BLaER1 treated with 17β-estradiol and CSF1 and Interleukin-3, amounts not matched to agents 10 nM and 100 nM (cell line): ENCODE results near the gene ADGRL2.

Source experiments
- H3K27ac ChIP-seq, 11 experiments: shearing (Covaris generic); formaldehyde crosslinking; 2 replicates each; pipeline ENCODE4 v1.8.1; 2022
- H3K27me3 ChIP-seq, 11 experiments: shearing (Covaris generic); formaldehyde crosslinking; 2 replicates each; pipeline ENCODE4 v1.8.1; 2022
- H3K36me3 ChIP-seq, 11 experiments: shearing (Covaris generic); formaldehyde crosslinking; 2 replicates each; pipeline ENCODE4 v1.8.1; 2022
- H3K4me1 ChIP-seq, 10 experiments: shearing (Covaris generic); formaldehyde crosslinking; 2 replicates each; pipeline ENCODE4 v1.8.1; 2022
- H3K4me2 ChIP-seq, 11 experiments: shearing (Covaris generic); formaldehyde crosslinking; 2 replicates each; pipeline ENCODE4 v1.8.1; 2022
- H3K4me3 ChIP-seq, 10 experiments: shearing (Covaris generic); formaldehyde crosslinking; 2 replicates each; pipeline ENCODE4 v1.8.1; 2022
- H3K9ac ChIP-seq, 11 experiments: shearing (Covaris generic); formaldehyde crosslinking; 2 replicates each; pipeline ENCODE4 v1.8.1; 2022
- H3K9me3 ChIP-seq, 11 experiments: shearing (Covaris generic); formaldehyde crosslinking; replicated peaks in 1 of 11; 2 replicates each; pipeline ENCODE4 v1.8.1; 2022
- H4K20me1 ChIP-seq, 11 experiments: shearing (Covaris generic); formaldehyde crosslinking; 2 replicates each; pipeline ENCODE4 v1.8.1; 2022
- Cebpa-rat ChIP-seq, 11 experiments: shearing (Covaris generic); IDR thresholded peaks; 2 replicates each; pipeline ENCODE4 v1.8.1; 2022

ADGRL2 gene

DNA sequence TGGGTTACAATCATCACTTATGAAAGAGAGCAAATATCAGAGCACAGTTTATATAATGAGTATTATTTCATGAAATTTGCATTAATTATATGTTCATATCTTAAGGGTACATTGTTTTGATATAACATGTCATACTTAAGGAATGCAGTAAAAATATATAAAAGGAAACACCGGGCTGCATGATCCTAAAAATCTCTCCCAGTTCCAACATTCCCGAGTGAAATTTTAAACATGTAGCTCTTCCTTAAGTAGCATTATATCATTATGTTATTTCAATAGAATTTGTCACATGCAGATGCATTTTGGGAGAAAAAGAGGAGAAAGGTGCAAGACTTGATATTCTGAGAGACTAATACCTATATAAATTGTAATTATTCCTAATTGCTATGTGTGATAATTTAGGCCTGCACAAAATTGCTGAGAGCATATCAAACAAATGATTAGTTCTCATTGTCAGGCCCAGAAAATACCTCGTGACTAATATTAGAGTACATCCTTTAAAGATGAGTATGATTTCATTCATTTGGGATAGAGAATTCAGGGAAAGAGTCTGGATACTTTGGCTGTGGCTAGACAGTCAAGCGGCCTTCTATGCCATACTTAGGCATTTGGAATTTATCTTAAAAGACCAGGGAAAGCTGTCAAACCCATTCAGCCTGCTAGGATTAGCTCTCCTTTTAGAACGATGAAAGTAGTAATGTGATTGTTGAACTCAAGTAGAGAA is 86.8 kb downstream of the ADGRL2 start:
- Histone ChIP-seq H3K9me3 (no peaks in the 10 kb centered on the region), H3K4me2 (no peak overlapping the region), H3K36me3 (no peaks in the 10 kb centered on the region), H3K4me1 (no peaks in the 10 kb centered on the region), H3K27ac (no peak overlapping the region), H3K27me3 (no peaks in the 10 kb centered on the region), H3K9ac (no peak overlapping the region), H4K20me1 (no peaks in the 10 kb centered on the region), H3K4me3 (no peak overlapping the region)
- TF ChIP-seq Cebpa-rat (IDR thresholded peaks at IDR 0.05) = no peak

- no peaks in the 10 kb centered on the region for H3K9me3 ChIP-seq
- no peak for TF ChIP-seq Cebpa-rat (IDR thresholded peaks at IDR 0.05)
- no peak overlapping the region for H3K9ac ChIP-seq
- no peaks in the 10 kb centered on the region for H3K36me3 ChIP-seq
- no peak overlapping the region for H3K27ac ChIP-seq
- H3K4me3 ChIP-seq = no peak overlapping the region
- H3K27me3 ChIP-seq = no peaks in the 10 kb centered on the region
- H3K4me2 ChIP-seq = no peak overlapping the region
- no peaks in the 10 kb centered on the region for H4K20me1 ChIP-seq
- H3K4me1 ChIP-seq = no peaks in the 10 kb centered on the region
Observed at GRCh38 chr1:81889166-81889565, 88.4 kb downstream of the ADGRL2 start.

- no peak for TF ChIP-seq Cebpa-rat (IDR thresholded peaks at IDR 0.05)
- Histone ChIP-seq H3K4me2 (no peak overlapping the region), H4K20me1 (no peaks in the 10 kb centered on the region), H3K4me3 (no peak overlapping the region), H3K9me3 (no peaks in the 10 kb centered on the region), H3K27ac (no peak overlapping the region), H3K36me3 (no peaks in the 10 kb centered on the region), H3K9ac (no peak overlapping the region), H3K4me1 (no peaks in the 10 kb centered on the region), H3K27me3 (no peaks in the 10 kb centered on the region)
Observed at GRCh38 chr1:81894867-81895266, 94.1 kb downstream of the ADGRL2 start.

- no peaks in the 10 kb centered on the region for H3K9me3 ChIP-seq
- no peaks in the 10 kb centered on the region for H3K27me3 ChIP-seq
- no peak overlapping the region for H3K27ac ChIP-seq
- no peak overlapping the region for H3K4me2 ChIP-seq
- peaks cover 0 to 7% (median 0%) of the 10 kb centered on the region in 10 experiments; a peak in 4 of 20 replicates for H3K4me1 ChIP-seq
- H3K36me3 ChIP-seq = no peaks in the 10 kb centered on the region
- no peak overlapping the region for H3K9ac ChIP-seq
- no peaks in the 10 kb centered on the region for H4K20me1 ChIP-seq
- H3K4me3 ChIP-seq = no peak overlapping the region
- no peak for TF ChIP-seq Cebpa-rat (IDR thresholded peaks at IDR 0.05)
Observed at GRCh38 chr1:81899214-81899821, 98.6 kb downstream of the ADGRL2 start.

DNA sequence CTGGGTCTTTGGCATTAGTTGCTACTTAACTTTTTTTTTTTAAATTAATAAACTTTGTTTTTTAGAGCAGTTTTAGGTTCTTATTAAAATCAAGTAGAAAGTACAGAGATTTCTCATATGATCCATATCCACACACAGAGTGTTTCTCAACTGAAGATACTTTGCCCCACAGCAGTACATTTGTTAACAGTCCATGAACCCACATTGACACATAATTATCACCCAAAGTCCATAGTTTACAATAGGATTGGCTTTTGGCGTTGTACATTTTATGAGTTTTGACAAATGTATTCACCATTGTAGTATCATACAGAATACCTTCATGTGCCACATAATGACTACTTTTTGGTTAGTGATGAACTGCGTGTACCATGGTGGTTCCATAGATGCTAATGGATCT is 106.8 kb downstream of the ADGRL2 start:
- no peak overlapping the region for H3K27ac ChIP-seq
- H3K4me3 ChIP-seq = no peak overlapping the region
- no peak overlapping the region for H3K4me2 ChIP-seq
- H3K36me3 ChIP-seq = no peaks in the 10 kb centered on the region
- H4K20me1 ChIP-seq = no peaks in the 10 kb centered on the region
- no peak for TF ChIP-seq Cebpa-rat (IDR thresholded peaks at IDR 0.05)
- H3K9me3 ChIP-seq = no peaks in the 10 kb centered on the region
- no peaks in the 10 kb centered on the region for H3K4me1 ChIP-seq
- no peak overlapping the region for H3K9ac ChIP-seq
- no peaks in the 10 kb centered on the region for H3K27me3 ChIP-seq

DNA sequence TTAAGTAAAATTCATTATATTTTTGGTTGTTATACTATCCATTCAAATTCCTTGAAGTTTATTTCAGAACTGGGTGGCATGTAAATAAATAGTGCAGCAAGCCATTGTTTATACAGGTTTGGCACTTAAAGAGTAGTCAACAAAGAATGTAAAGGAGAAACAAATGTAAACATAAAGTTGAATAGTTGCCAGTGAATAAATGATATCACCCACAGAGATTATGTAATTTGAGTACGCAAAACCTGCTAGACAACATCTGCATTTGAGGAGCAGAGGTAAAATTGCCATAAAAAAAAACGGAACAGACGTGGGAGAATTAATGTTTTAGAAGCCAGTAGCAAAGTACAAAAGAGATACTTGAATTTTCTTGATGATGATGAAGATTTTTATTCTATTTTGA is 111.6 kb downstream of the ADGRL2 start:
- no peak overlapping the region for H3K4me2 ChIP-seq
- no peaks in the 10 kb centered on the region for H3K9me3 ChIP-seq
- H3K9ac ChIP-seq = no peak overlapping the region
- TF ChIP-seq Cebpa-rat (IDR thresholded peaks at IDR 0.05) = no peak
- H3K4me1 ChIP-seq = no peaks in the 10 kb centered on the region
- no peak overlapping the region for H3K27ac ChIP-seq
- no peaks in the 10 kb centered on the region for H4K20me1 ChIP-seq
- no peak overlapping the region for H3K4me3 ChIP-seq
- no peaks in the 10 kb centered on the region for H3K36me3 ChIP-seq
- no peaks in the 10 kb centered on the region for H3K27me3 ChIP-seq

DNA sequence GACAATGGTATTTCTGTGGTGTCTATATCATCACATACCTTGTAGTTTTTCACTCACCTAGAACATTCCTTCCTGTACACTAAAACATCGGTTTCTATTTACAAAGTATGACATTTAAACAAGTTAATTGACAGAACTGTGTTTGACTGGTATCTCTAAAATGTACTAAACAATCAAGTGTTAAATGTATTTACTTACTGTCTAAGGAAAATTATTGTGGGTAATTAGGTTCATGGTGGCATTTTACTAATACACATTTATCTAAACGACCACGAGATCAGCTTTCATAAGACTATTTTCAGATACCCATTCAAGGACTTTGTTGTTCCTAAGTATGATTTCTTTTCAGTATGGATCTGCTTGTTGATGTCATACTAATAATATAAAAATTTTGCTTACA is 115.2 kb downstream of the ADGRL2 start:
- no peak for TF ChIP-seq Cebpa-rat (IDR thresholded peaks at IDR 0.05)
- Histone ChIP-seq H3K4me3 (no peak overlapping the region), H3K36me3 (no peaks in the 10 kb centered on the region)

DNA sequence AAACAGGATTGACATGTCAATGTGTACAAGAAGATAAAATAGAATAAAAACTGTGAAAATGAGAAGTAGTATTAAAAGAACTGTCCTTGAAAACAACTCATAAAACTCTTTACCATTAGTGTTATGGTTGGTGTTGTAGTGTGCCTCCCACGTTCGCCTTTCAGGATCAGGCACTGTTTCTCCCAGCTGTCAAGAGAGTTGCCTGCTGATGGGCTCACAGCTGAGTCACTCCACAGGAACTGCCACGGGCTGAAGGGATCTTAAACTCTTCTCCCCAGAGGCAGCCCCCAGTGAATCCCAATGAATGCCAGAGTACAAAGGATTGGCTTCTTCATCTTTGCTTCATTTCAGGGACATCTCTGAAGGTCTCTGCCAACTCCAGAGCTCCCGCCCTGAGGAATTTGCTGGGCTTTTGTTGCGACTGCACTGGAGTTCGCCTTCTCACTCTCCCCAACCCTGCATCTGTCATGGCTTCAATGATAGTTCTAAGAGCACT is 119.6 kb downstream of the ADGRL2 start:
- Histone ChIP-seq H3K4me3 (no peak overlapping the region), H3K27me3 (no peaks in the 10 kb centered on the region), H3K4me1 (peaks cover 0 to 12% (median 8%) of the 10 kb centered on the region in 10 experiments; a peak in 9 of 20 replicates), H3K27ac (no peak overlapping the region), H3K9ac (no peak overlapping the region), H3K4me2 (peak overlapping the region in 8 of 11 experiments; percentile 18 to 53 (median 36); a peak in 14 of 22 replicates), H4K20me1 (no peaks in the 10 kb centered on the region), H3K36me3 (no peaks in the 10 kb centered on the region), H3K9me3 (no peaks in the 10 kb centered on the region)
- TF ChIP-seq Cebpa-rat (IDR thresholded peaks at IDR 0.05) = no peak

More for the DNA sequence above, 115.2 kb downstream of the ADGRL2 start:
- Histone ChIP-seq H3K27me3 (no peaks in the 10 kb centered on the region), H4K20me1 (no peaks in the 10 kb centered on the region), H3K9ac (no peak overlapping the region), H3K4me1 (peaks cover 0 to 12% (median 8%) of the 10 kb centered on the region in 10 experiments; a peak in 9 of 20 replicates), H3K9me3 (no peaks in the 10 kb centered on the region), H3K27ac (no peak overlapping the region), H3K4me2 (no peak overlapping the region)

GRCh38 chr1:81920886-81921285 is 120.2 kb downstream of the ADGRL2 start:
- Histone ChIP-seq H3K4me1 (peaks cover 0 to 12% (median 8%) of the 10 kb centered on the region in 10 experiments; a peak in 9 of 20 replicates), H3K4me3 (no peak overlapping the region), H4K20me1 (no peaks in the 10 kb centered on the region), H3K27me3 (no peaks in the 10 kb centered on the region), H3K9me3 (no peaks in the 10 kb centered on the region), H3K4me2 (peak overlapping the region in 6 of 11 experiments; percentile 18 to 53 (median 42); a peak in 5 of 22 replicates), H3K36me3 (no peaks in the 10 kb centered on the region), H3K27ac (no peak overlapping the region), H3K9ac (no peak overlapping the region)
- no peak for TF ChIP-seq Cebpa-rat (IDR thresholded peaks at IDR 0.05)

DNA sequence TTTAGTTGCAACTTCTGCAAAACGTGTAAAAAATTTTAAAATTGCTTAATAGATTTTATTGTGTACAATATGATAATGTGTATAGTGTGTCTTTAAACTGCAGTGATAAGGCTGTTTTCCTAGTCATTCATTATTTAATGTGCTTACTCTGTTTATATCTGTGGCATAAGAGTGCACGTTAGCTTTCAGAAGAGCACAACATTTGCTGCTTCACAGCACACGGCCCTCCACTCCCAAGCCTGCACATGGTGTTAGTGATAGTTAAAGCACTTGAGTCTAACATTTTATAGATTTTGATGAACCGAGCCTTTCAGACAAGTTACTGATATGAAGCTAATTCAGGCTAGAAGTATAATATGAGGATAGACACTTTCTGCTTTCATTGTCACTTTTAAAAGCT is 120.6 kb downstream of the ADGRL2 start:
- Histone ChIP-seq H3K36me3 (no peaks in the 10 kb centered on the region), H4K20me1 (no peaks in the 10 kb centered on the region), H3K9me3 (no peaks in the 10 kb centered on the region), H3K27ac (no peak overlapping the region), H3K27me3 (no peaks in the 10 kb centered on the region), H3K4me2 (no peak overlapping the region), H3K4me3 (no peak overlapping the region), H3K4me1 (peaks cover 0 to 12% (median 8%) of the 10 kb centered on the region in 10 experiments; a peak in 9 of 20 replicates), H3K9ac (no peak overlapping the region)
- TF ChIP-seq Cebpa-rat (IDR thresholded peaks at IDR 0.05) = no peak
